Central memory CD8-positive, alpha-beta T cell (primary cell): ENCODE data around the gene RND1.

Experiments used
- ATAC-seq: fragments of 150-1000 bp; cut with Tn5 transposase; replicated peaks from 2 replicates; pipeline ENCODE4 v1.10.0; 2022; ENCODE audit warnings: mild to moderate bottlenecking, moderate FRiP score, moderate number of reproducible peaks; ENCODE audit not compliant: poor library complexity, severe bottlenecking; ENCODE audit errors: extremely low read depth
- DNase-seq, 2 donors: peaks; one replicate each; pipeline ENCODE4 v3.0.0; 2021; ENCODE audit warnings: low spot score in 2 of 2
- H3K27ac Mint-ChIP-seq: one replicate; pipeline ENCODE4 v1.8.0; 2022; ENCODE audit warnings: low read depth, mild to moderate bottlenecking, moderate library complexity, mixed read lengths
- H3K27me3 Mint-ChIP-seq: one replicate; pipeline ENCODE4 v1.8.0; 2022; ENCODE audit warnings: mixed read lengths
- H3K36me3 Mint-ChIP-seq: one replicate; pipeline ENCODE4 v1.8.0; 2022; ENCODE audit warnings: mild to moderate bottlenecking, moderate library complexity, mixed read lengths; ENCODE audit not compliant: insufficient read depth
- H3K4me1 Mint-ChIP-seq: one replicate; pipeline ENCODE4 v1.8.0; 2022; ENCODE audit warnings: mixed read lengths
- H3K4me3 Mint-ChIP-seq: one replicate; pipeline ENCODE4 v1.8.0; 2022; ENCODE audit warnings: mild to moderate bottlenecking, moderate library complexity, mixed read lengths
- H3K9me3 Mint-ChIP-seq: one replicate; pipeline ENCODE4 v1.8.0; 2022; ENCODE audit warnings: mixed read lengths

Gene RND1

DNA sequence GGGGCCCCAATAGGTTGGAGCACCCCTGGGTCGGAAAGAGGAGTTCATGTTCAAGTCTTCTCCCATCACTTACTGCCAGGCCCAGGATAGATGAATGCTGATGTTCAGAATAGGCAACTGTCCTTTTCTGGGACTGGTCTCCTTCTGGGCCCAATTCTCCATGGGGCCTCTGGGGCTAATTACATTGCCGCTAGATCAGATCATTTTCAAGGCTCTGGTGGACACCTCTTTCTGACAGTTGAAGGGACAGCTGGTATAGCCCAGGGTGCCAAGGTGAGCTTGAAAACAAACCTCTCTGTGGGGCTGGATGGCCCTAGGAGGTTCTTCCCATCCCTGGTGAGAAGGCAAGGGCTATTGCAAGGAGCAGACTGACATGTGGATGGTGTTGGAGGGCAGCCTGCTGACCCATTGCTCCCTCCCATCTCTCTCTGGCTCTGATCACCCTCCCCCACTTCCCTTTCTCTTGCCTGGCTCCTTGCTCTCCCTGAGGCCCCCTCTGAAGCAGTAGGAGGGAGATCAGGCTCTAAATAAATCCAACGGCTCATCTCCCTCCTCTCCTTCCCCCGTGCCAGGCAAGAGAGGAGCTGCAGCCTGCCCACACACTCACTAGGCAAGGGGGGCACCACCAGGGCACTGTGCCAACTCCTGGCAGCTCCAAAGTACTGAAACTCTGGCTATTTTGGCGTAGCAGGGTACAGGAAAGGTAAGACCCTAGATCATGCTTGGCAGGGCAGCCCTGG, 45.5 kb downstream of the RND1 start:
- no peak overlapping the region for H3K27ac Mint-ChIP-seq
- H3K4me1 Mint-ChIP-seq = peaks cover 55% of the 10 kb centered on the region
- ATAC-seq (no peak), DNase-seq (no peak)
- peak overlapping the region; percentile 83 for H3K4me3 Mint-ChIP-seq
- peaks cover 9% of the 10 kb centered on the region for H3K36me3 Mint-ChIP-seq
- H3K27me3 Mint-ChIP-seq = no peaks in the 10 kb centered on the region
- no peaks in the 10 kb centered on the region for H3K9me3 Mint-ChIP-seq

DNA sequence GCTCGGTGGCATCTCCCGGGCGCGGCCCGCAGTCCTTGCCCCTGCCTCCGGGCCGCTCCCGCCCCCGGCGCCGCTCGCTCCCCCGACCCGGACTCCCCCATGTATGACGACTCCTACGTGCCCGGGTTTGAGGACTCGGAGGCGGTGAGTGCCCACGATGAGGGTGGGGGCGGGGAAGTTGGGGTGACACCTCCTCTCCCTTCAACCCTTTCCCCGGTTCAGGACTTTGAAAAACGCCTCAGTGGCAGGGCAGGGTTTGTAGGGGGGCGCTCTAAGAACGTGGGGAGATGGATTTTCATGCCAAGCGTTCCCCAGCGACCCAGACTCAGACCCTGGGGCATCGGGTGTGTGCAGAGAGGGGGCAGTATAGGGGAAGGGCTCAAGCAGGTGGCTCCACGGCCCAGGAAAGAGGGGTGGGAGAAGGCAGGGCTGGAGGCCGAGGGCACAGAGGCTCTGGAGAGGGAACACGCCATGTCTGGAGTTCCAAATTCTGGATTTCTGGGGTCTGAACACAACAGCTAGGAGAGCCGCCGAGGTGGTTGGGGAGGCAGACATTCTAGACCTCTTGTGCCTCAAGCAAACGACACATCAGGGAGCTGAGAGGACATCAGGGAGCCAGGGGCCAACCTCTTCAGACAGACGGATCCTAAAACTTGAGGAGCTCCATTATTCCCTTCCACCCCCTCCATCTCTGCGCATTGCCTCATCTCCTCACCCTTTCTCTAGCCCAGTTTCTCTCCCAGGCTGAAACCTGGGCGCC, 46.7 kb downstream of the RND1 start:
- Mint-ChIP-seq H3K4me1 (peaks cover 61% of the 10 kb centered on the region), H3K27ac (peak overlapping the region; percentile 39), H3K9me3 (no peaks in the 10 kb centered on the region), H3K4me3 (peak overlapping the region; percentile 83), H3K27me3 (no peaks in the 10 kb centered on the region), H3K36me3 (peaks cover 9% of the 10 kb centered on the region)
- ATAC-seq = peak; percentile 1
- DNase-seq = no peak

- H3K27ac Mint-ChIP-seq = peak within 1 kb of the TSS; percentile 84
- no peaks in the 10 kb centered on the region for H3K27me3 Mint-ChIP-seq
- H3K36me3 Mint-ChIP-seq = peaks cover 9% of the 10 kb centered on the region
- H3K9me3 Mint-ChIP-seq = no peaks in the 10 kb centered on the region
- peak within 1 kb of the TSS; percentile 83 for H3K4me3 Mint-ChIP-seq
- peaks cover 59% of the 10 kb centered on the region for H3K4me1 Mint-ChIP-seq
- ATAC-seq (peak; percentile 47), DNase-seq (peak; percentile 59 to 63)
Observed at GRCh38 chr12:48817873-48818830, 47.5 kb downstream of the RND1 start, which contains the start of gene CACNB3. Gene CACNB3 (plus strand): TSS chr12:48818496. CDS start chr12:48818930, 434 bp downstream.

DNA sequence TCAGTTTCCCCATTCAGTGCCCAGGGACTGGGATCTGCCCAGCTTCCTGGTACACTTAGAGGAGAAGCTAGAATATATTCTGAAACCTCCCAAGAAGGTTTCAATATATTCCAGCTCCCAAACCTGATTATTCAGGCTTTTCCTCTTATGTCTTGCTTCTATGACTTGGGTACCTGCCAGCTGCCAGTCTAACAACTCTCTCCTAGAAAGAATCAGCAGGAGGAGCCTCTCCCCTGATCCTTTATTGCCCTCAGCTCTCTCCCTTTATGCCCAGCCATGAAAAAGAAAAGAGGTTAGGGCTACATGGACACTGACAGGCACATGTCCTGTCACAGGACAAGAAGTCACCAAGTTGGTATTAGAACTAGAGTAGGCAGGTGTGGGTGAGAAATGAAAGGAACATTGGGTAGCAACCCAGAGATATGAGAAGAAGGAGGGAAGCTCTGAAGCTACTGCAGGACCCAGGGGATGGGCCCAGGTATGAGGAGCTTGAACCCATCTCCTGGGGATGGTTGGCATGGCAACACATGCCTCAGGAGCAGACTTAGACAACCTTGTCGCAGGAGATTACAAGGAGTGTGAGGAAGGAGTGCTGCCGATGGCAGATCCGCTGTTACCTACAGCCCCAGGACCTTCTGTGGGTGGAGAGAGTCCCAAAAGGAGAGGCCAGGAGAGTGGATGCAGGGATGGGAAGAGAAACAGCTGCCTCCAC, 49.4 kb downstream of the RND1 start:
- ATAC-seq (no peak), DNase-seq (no peak)
- Mint-ChIP-seq H3K36me3 (peaks cover 9% of the 10 kb centered on the region), H3K4me1 (peaks cover 65% of the 10 kb centered on the region), H3K27ac (no peak overlapping the region), H3K27me3 (no peaks in the 10 kb centered on the region), H3K4me3 (peak overlapping the region; percentile 83), H3K9me3 (no peaks in the 10 kb centered on the region)

GRCh38 chr12:48815126-48816110, 50.3 kb downstream of the RND1 start:
- Mint-ChIP-seq H3K27ac (peak overlapping the region; percentile 77), H3K36me3 (peaks cover 9% of the 10 kb centered on the region), H3K4me3 (peak overlapping the region; percentile 83), H3K4me1 (peaks cover 65% of the 10 kb centered on the region), H3K9me3 (no peaks in the 10 kb centered on the region), H3K27me3 (no peaks in the 10 kb centered on the region)
- DNase-seq (no peak), ATAC-seq (peak; percentile 39)

GRCh38 chr12:48814262-48815125, 51.2 kb downstream of the RND1 start:
- Mint-ChIP-seq H3K9me3 (no peaks in the 10 kb centered on the region), H3K27ac (peak overlapping the region; percentile 77), H3K36me3 (peaks cover 9% of the 10 kb centered on the region), H3K27me3 (no peaks in the 10 kb centered on the region), H3K4me1 (peaks cover 61% of the 10 kb centered on the region), H3K4me3 (peak overlapping the region; percentile 83)
- ATAC-seq (peak; percentile 68), DNase-seq (peak; percentile 51 to 71)

DNA sequence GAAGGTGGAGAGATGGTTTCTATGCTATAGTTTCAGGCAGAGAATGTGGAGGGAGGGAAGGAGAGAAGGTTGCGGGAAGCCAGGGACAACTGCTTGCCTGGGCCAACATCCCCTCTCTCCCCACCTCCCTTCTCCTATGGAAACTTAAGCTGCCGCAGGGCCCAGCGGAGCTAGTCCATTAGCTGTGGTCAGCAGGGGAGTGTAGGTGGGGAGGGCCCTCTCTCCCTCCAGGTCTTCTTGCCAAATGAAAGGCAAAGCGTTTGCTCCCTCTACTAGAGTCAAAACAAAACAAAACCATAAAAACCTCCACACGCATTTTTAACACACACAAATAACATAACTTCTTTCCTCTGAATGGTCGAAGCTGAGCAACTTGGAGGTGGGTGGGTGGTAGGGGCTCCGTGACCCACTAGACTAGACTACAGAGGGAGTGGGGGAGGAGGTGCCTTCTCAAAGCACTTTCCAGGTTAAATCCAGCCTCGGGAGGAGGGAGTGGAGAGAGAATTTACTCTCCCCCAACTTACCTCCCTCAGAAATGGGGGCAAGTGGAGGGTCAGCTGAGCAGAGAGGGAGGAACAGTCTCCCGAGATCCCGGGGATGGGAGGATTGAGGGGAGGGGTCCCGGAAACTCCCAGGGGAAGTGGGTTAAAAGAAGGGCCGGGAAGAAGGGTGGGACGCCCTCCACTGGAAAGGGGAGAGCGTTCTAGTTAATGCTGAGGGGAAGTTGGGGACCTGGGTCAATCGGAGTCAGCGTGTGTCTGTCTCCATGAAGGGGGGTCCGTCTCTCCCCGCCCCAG, 52.0 kb downstream of the RND1 start:
- DNase-seq (no peak), ATAC-seq (no peak)
- Mint-ChIP-seq H3K4me3 (peak overlapping the region; percentile 83), H3K27ac (peak overlapping the region; percentile 77), H3K36me3 (peaks cover 9% of the 10 kb centered on the region), H3K9me3 (no peaks in the 10 kb centered on the region), H3K27me3 (no peaks in the 10 kb centered on the region), H3K4me1 (peaks cover 52% of the 10 kb centered on the region)

DNA sequence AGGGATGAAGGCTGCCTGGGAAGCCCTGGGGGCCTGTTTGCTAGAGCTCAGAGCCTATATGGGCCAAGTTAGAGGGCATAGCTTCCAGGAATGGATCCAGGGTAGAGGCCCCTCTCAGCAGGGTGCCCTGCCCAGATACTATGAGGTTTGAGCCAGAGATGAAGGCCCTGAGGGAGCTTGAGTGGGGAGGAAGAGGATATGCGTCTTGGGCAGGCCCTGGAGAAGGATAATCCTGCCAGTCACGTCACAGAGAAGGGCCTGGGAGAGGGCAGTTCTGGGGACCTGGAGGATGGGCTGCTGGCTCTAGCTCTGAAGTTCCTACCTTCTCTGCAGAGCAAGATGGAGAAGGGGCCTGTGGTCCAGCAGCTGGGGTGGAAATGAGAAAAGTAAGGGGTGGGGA, 53.3 kb downstream of the RND1 start:
- Mint-ChIP-seq H3K27me3 (no peaks in the 10 kb centered on the region), H3K4me1 (peaks cover 41% of the 10 kb centered on the region)

DNA sequence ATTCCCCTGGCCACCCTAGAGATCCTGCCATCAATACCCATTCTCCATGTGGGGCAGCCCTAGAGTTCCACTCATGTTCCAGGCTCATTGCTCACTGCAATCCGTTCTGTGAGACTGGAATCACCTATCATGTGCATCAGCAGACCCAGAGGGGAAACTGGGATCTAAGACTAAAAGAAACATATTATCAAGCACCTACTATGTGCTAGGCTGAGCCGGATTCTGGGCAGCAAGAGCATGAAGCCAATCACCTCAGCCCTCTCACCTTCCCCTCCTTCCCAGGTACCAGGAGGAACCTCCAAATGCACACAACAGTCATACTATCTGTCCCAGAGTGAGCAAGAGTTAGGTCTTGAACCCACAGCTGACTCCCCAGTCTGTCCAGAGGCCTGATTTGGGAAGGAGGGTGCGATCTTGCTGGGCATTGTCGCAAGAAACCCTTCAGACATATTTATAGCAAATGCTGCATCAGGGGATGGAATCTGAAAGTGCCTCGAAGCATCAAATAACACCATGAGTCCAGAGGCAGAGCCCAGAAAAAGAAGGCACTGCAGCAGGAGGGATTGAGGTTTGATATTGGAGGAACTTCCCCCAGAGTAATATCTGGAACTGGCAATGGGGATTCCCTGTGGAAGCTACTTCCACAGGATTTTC, 54.1 kb downstream of the RND1 start:
- H3K9me3 Mint-ChIP-seq = no peaks in the 10 kb centered on the region
- no peak for DNase-seq
- H3K4me3 Mint-ChIP-seq = no peak overlapping the region
- H3K27me3 Mint-ChIP-seq = no peaks in the 10 kb centered on the region
- peaks cover 35% of the 10 kb centered on the region for H3K4me1 Mint-ChIP-seq
- H3K36me3 Mint-ChIP-seq = peaks cover 2% of the 10 kb centered on the region
- no peak overlapping the region for H3K27ac Mint-ChIP-seq
- no peak for ATAC-seq

More for the DNA sequence above, 53.3 kb downstream of the RND1 start:
- H3K36me3 Mint-ChIP-seq = peaks cover 2% of the 10 kb centered on the region
- H3K27ac Mint-ChIP-seq = peak overlapping the region; percentile 50
- DNase-seq (no peak), ATAC-seq (no peak)
- peak overlapping the region; percentile 8 for H3K4me3 Mint-ChIP-seq
- H3K9me3 Mint-ChIP-seq = no peaks in the 10 kb centered on the region
